ENCODE measurements around the gene GALNT11.
A peak's percentile ranks its signal among the peaks of the same experiment; 100 is the strongest.

Gene GALNT11

DNA sequence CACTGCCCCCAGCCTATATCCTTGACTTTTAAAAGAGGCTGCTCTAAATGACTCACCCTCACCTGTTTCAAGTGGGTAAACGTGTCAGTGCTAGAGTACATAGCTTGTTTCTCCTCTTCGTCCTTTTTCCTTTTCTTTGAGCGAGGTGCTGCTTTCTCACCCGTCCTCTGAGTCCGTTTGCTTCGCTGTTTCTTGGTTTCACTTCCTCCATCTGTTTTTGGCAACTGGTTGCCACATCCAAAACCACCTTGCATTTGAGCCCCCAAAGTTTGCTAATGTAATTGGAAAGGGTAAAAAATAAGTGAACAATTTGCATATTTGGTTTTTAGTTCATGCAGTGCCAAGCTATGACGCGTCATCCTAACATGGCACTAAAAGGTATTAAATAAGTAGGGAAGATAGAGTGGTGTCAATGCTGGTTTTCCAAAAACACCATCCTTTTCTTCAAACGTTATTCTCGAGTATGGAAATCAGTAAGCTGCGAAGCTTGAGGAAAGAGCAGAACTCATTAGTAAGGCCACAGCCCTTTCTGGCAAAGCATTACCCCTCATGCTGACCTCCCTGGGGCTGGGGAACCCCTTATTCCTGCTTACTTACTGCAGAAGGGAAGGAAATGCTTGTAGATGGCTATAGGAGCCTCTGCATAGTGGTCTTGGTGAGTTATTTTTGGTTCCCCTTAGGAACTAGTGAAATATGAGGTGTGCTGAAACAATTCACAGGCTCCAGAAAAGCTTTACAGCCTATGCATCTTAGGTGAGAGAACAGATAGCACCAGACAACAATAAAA lies 133.5 kb downstream of the GALNT11 start:
- Histone ChIP-seq H3K4me1 (ENCODE audit: low read length) (peaks cover 45% of the 10 kb centered on the region), H3K4me3 (ENCODE audit: low read length) (peak overlapping the region; percentile 38), H3K9me2 (replicated peaks; ENCODE audit: insufficient read depth, low read length) (no peaks in the 10 kb centered on the region), H4K20me1 (ENCODE audit: insufficient read depth, low read length) (no peaks in the 10 kb centered on the region), H3F3A (ENCODE audit: insufficient read depth, low read length) (peaks cover 44% of the 10 kb centered on the region), H3K9me3 (replicated peaks; ENCODE audit: insufficient read depth, low read length) (no peaks in the 10 kb centered on the region), H3K9ac (ENCODE audit: low read length) (peak overlapping the region; percentile 64), H3K27ac (ENCODE audit: low read length) (peak overlapping the region; percentile 91), H3K27me3 (replicated peaks; ENCODE audit: insufficient read depth, low read length) (no peaks in the 10 kb centered on the region), H3K79me2 (ENCODE audit: low read length) (peaks cover 24% of the 10 kb centered on the region), H2AFZ (ENCODE audit: low read length) (peak overlapping the region; percentile 5), H3K4me2 (ENCODE audit: low read depth, low read length) (peak overlapping the region; percentile 75), H3K36me3 (replicated peaks; ENCODE audit: insufficient read depth, low read length) (peaks cover 7% of the 10 kb centered on the region; the same call in 1 of the 2 replicates)
- peak; percentile 93 for DNase-seq
- TF ChIP-seq EZH2 (optimal IDR thresholded peaks at IDR 0.05; ENCODE audit: low read depth, low read length) (no peak), EZH2phosphoT487 (IDR thresholded peaks at IDR 0.05; ENCODE audit: low read length) (no peak)
- TF ChIP-seq, protein P1, sequence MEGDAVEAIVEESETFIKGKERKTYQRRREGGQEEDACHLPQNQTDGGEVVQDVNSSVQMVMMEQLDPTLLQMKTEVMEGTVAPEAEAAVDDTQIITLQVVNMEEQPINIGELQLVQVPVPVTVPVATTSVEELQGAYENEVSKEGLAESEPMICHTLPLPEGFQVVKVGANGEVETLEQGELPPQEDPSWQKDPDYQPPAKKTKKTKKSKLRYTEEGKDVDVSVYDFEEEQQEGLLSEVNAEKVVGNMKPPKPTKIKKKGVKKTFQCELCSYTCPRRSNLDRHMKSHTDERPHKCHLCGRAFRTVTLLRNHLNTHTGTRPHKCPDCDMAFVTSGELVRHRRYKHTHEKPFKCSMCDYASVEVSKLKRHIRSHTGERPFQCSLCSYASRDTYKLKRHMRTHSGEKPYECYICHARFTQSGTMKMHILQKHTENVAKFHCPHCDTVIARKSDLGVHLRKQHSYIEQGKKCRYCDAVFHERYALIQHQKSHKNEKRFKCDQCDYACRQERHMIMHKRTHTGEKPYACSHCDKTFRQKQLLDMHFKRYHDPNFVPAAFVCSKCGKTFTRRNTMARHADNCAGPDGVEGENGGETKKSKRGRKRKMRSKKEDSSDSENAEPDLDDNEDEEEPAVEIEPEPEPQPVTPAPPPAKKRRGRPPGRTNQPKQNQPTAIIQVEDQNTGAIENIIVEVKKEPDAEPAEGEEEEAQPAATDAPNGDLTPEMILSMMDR (IDR thresholded peaks at IDR 0.05; ENCODE audit: low read length): no peak

DNA sequence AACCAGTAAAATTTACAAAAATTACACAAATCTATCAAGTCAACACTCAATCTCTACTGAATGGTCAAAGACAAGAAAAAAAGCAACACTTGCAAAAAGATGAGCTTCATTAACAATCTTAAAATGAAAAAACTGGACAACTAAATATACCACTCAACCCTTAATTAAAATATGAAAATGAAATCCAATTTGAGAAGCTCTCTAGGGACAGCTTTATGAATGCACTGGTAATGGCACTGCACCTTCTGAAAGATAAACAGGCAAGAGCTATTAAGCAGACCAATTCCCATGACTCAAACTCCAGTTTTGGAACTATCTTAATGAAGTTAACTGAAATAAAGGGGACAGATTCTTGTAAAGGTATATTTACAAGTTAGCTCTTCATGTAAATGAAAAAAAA lies 135.7 kb downstream of the GALNT11 start:
- H4K20me1 ChIP-seq (ENCODE audit: insufficient read depth, low read length): no peaks in the 10 kb centered on the region
- H3K79me2 ChIP-seq (ENCODE audit: low read length): peaks cover 24% of the 10 kb centered on the region
- H3F3A ChIP-seq (ENCODE audit: insufficient read depth, low read length): peaks cover 44% of the 10 kb centered on the region
- H3K9me3 ChIP-seq (replicated peaks; ENCODE audit: insufficient read depth, low read length): no peaks in the 10 kb centered on the region
- H3K4me3 ChIP-seq (ENCODE audit: low read length): no peak overlapping the region
- no peak overlapping the region for H2AFZ ChIP-seq (ENCODE audit: low read length)
- DNase-seq: no peak
- H3K4me1 ChIP-seq (ENCODE audit: low read length): peaks cover 45% of the 10 kb centered on the region
- no peak overlapping the region for H3K4me2 ChIP-seq (ENCODE audit: low read depth, low read length)
- H3K9me2 ChIP-seq (replicated peaks; ENCODE audit: insufficient read depth, low read length): no peaks in the 10 kb centered on the region
- H3K9ac ChIP-seq (ENCODE audit: low read length): no peak overlapping the region
- peak overlapping the region; percentile 22; the same call in 1 of the 2 replicates for H3K27ac ChIP-seq (ENCODE audit: low read length)
- TF ChIP-seq, protein P1 (IDR thresholded peaks at IDR 0.05; ENCODE audit: low read length): no peak
- no peak for TF ChIP-seq EZH2phosphoT487 (IDR thresholded peaks at IDR 0.05; ENCODE audit: low read length)
- no peak for TF ChIP-seq EZH2 (optimal IDR thresholded peaks at IDR 0.05; ENCODE audit: low read depth, low read length)
- H3K36me3 ChIP-seq (replicated peaks; ENCODE audit: insufficient read depth, low read length): peaks cover 7% of the 10 kb centered on the region; the same call in 1 of the 2 replicates
- H3K27me3 ChIP-seq (replicated peaks; ENCODE audit: insufficient read depth, low read length): no peaks in the 10 kb centered on the region

DNA sequence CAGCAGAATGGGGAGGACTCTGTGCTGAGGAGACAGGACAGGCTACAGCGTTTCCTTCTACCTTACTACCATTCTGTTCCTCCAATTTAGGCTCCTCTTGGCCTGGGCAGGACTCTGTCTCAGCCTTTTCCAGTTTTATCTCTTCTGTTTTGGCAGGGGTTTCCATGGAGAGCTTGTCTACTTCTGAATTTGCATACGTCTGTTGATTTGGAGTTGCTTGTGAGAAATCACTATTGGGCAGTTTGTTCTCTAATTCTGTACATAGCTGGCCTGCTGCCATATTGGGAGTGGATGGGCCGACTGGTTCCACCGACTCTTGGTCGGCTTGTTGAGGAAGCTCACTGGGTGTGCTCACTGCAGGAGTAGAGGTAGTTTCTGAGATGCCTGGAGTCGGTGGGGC lies 136.8 kb downstream of the GALNT11 start:
- H3K4me1 ChIP-seq (ENCODE audit: low read length): peaks cover 45% of the 10 kb centered on the region
- DNase-seq: no peak
- H3K27me3 ChIP-seq (replicated peaks; ENCODE audit: insufficient read depth, low read length): no peaks in the 10 kb centered on the region
- TF ChIP-seq EZH2 (optimal IDR thresholded peaks at IDR 0.05; ENCODE audit: low read depth, low read length) (no peak), EZH2phosphoT487 (IDR thresholded peaks at IDR 0.05; ENCODE audit: low read length) (no peak)
- TF ChIP-seq, protein P1 (IDR thresholded peaks at IDR 0.05; ENCODE audit: low read length): no peak
- no peak overlapping the region for H3K4me2 ChIP-seq (ENCODE audit: low read depth, low read length)
- peaks cover 17% of the 10 kb centered on the region for H3K79me2 ChIP-seq (ENCODE audit: low read length)
- peaks cover 44% of the 10 kb centered on the region for H3F3A ChIP-seq (ENCODE audit: insufficient read depth, low read length)
- H2AFZ ChIP-seq (ENCODE audit: low read length): no peak overlapping the region
- no peaks in the 10 kb centered on the region for H3K9me3 ChIP-seq (replicated peaks; ENCODE audit: insufficient read depth, low read length)
- H3K9me2 ChIP-seq (replicated peaks; ENCODE audit: insufficient read depth, low read length): no peaks in the 10 kb centered on the region
- H3K36me3 ChIP-seq (replicated peaks; ENCODE audit: insufficient read depth, low read length): peaks cover 13% of the 10 kb centered on the region
- H3K4me3 ChIP-seq (ENCODE audit: low read length): no peak overlapping the region
- no peaks in the 10 kb centered on the region for H4K20me1 ChIP-seq (ENCODE audit: insufficient read depth, low read length)
- H3K27ac ChIP-seq (ENCODE audit: low read length): no peak overlapping the region
- H3K9ac ChIP-seq (ENCODE audit: low read length): no peak overlapping the region
